Omental fat pad (tissue), 4 donors: ENCODE data around the gene EPHA2. TPM values are rescaled to one million over a fixed set of nuclear protein-coding genes. Genes with fewer than 3 reads are reported as not detected.

Source experiments
- ATAC-seq: fragments of 150-250 bp; one replicate; pipeline ENCODE4 v1.9.1; 2016; ENCODE audit warnings: mild to moderate bottlenecking, moderate library complexity; ENCODE audit not compliant: low FRiP score
- DNase-seq: peaks from one replicate; pipeline ENCODE4 v3.0.0-alpha.2; 2019; ENCODE audit warnings: low spot score
- total RNA-seq, 4 donors: library from RNA; depleted of rRNA; stranded (reverse); fragments of >200 nt; gene quantifications; one replicate each; pipeline ENCODE4 v1.1.0, GENCODE V29; 2016
- TF ChIP-seq, protein P1 (sequence below), 3 donors: fragments of 450-650 bp; IDR thresholded peaks; one replicate each; pipeline ENCODE4 v1.5.1; 2016 to 2017; ENCODE audit warnings: antibody characterized with exemption in 3 of 3, mild to moderate bottlenecking in 3 of 3, moderate library complexity in 2 of 3

EPHA2 gene
- total RNA-seq, 4 donors from 2014 or later, result 15.3 to 41.8 (median 28.6) TPM

DNA sequence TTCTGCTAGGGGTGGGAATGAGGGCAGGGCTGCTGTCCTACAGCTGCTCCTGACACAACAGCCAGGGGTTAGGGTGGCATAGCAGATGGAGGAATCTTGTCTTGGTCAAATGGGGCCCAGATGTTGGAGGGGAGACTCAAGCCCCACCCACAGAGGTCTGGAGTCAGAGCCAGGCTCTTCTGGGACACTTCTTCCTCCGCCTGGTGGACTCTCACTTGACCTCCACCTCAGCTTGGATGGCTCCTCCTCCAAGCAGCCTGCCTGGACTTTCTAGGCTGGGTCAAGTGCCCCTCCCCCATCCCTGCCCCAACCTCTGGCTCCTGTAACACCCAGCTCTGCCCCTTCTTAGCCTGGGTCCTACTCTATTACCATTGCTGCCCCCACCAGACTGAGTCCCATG lies 35.5 kb downstream of the EPHA2 start:
- no peak for ATAC-seq
- no peak for DNase-seq
- TF ChIP-seq, protein P1, sequence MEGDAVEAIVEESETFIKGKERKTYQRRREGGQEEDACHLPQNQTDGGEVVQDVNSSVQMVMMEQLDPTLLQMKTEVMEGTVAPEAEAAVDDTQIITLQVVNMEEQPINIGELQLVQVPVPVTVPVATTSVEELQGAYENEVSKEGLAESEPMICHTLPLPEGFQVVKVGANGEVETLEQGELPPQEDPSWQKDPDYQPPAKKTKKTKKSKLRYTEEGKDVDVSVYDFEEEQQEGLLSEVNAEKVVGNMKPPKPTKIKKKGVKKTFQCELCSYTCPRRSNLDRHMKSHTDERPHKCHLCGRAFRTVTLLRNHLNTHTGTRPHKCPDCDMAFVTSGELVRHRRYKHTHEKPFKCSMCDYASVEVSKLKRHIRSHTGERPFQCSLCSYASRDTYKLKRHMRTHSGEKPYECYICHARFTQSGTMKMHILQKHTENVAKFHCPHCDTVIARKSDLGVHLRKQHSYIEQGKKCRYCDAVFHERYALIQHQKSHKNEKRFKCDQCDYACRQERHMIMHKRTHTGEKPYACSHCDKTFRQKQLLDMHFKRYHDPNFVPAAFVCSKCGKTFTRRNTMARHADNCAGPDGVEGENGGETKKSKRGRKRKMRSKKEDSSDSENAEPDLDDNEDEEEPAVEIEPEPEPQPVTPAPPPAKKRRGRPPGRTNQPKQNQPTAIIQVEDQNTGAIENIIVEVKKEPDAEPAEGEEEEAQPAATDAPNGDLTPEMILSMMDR (IDR thresholded peaks at IDR 0.05), result no peak

- DNase-seq (no peak), ATAC-seq (no peak)
- TF ChIP-seq, protein P1 (IDR thresholded peaks at IDR 0.05), result no peak
Measured at GRCh38 chr1:16119926-16120325, 35.9 kb downstream of the EPHA2 start.

DNA sequence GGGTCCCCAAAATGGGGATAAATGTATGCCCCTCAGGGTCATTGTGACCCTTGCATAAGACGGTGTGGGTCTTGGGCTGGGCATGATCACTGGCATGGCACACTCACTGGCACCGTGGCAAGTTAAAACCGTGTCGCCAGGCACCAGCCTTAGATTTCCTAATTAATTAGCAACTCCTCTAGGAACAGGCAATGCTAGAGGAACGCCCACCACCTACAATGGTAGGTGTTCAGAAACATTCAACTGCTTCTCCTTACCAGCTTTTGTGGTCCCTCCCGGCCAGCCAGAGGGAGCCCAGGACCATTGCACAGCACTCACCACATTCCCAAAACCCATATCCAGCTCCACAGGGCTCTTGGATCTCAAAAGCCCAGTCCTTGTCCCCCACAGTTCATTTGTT lies 36.4 kb downstream of the EPHA2 start:
- DNase-seq (no peak), ATAC-seq (no peak)

DNA sequence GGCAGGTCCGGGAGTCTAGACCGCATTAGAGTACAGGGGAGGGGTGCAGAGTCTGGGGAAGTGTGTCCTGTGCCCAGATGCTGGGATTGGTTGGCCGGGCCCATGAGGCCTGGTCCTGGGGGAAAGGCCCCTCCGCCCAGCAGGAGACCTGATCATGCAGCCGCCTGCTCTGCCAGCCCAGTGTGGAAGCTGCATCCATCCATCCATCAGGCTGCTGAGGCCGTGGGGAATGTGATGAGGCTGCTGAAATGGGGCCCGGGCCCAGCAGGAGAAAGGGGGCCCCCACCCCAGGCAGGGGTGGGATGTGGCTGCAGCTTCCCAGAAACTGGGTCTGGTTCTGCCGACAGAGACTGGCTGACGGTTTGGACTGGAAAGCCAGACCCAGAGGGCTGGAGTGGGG lies 37.2 kb downstream of the EPHA2 start:
- DNase-seq (no peak), ATAC-seq (no peak)
- TF ChIP-seq, protein P1 (IDR thresholded peaks at IDR 0.05), result no peak

More for the DNA sequence above, 36.4 kb downstream of the EPHA2 start:
- TF ChIP-seq, protein P1 (IDR thresholded peaks at IDR 0.05), result no peak

- TF ChIP-seq, protein P1 (IDR thresholded peaks at IDR 0.05), result no peak
- DNase-seq (no peak), ATAC-seq (no peak)
Measured at GRCh38 chr1:16117936-16118335, 37.9 kb downstream of the EPHA2 start.

DNA sequence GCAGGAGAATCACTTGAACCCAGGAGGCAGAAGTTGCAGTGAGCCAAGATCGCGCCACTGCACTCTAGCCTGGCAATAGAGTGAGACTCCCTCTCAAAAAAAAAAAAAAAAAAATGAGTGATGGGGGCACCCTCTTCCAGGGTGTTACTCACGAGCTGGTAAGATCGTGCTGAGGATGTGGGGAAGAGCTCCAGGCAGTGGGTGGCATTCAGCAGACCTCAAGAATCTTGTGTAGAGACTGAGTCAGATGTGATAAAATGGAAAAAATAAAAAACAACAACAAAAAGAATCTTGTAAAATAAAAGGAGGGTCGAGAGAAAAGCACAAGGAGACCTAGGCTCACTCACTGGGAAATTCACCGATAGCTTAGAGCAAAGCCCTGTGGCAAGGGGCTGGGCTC lies 38.5 kb downstream of the EPHA2 start:
- no peak for DNase-seq
- no peak for ATAC-seq
- TF ChIP-seq, protein P1 (IDR thresholded peaks at IDR 0.05), result no peak

GRCh38 chr1:16116625-16117024 lies 39.2 kb downstream of the EPHA2 start:
- ATAC-seq (no peak), DNase-seq (no peak)
- TF ChIP-seq, protein P1 (IDR thresholded peaks at IDR 0.05), result no peak
